Pancreas (tissue), 10 donors: Measurements from ENCODE around the gene BRD9. TPM values are rescaled to one million over a fixed set of nuclear protein-coding genes. Genes with fewer than 3 reads are reported as not detected.
A peak's percentile ranks its signal among the peaks of the same experiment; 100 is the strongest.

Experiments used
- ATAC-seq, 4 donors: fragments of 200-7000 bp; cut with Tn5 transposase; one replicate each; pipeline versions ENCODE4 v1.8.0 to v1.9.1; 2020; ENCODE audit warnings: mild to moderate bottlenecking in 4 of 4, moderate library complexity in 4 of 4
- DNase-seq, 6 donors: peaks; one replicate each; pipeline ENCODE4 v3.0.0-alpha.2; 2020
- FAIRE-seq: peaks from 2 replicates; lab custom pipeline; 2012; peaks lifted over from hg19 to GRCh38; lab: Jason Lieb, UNC
- H3K27ac ChIP-seq, 4 donors: fragments of 200-600 bp; sonication (generic); 1 replicate in 3 of 4; 2 replicates in 1 of 4; pipeline versions ENCODE4 v1.5.0 to v1.8.0; 2020
- H3K27me3 ChIP-seq, 4 donors: fragments of 200-600 bp; one replicate each; pipeline ENCODE4 v1.8.0; 2021
- H3K36me3 ChIP-seq, 3 donors: fragments of 200-600 bp; sonication (generic) in 1 of 3; one replicate each; pipeline versions ENCODE4 v1.5.0 to v1.8.0; 2020 to 2021
- H3K4me1 ChIP-seq, 3 donors: fragments of 200-600 bp; one replicate each; pipeline ENCODE4 v1.8.0; 2021
- H3K4me3 ChIP-seq, 4 donors: fragments of 200-600 bp; sonication (generic) in 2 of 4; one replicate each; pipeline versions ENCODE4 v1.5.0 to v1.8.0; 2020 to 2021
- H3K9me3 ChIP-seq, 4 donors: fragments of 200-600 bp; one replicate each; pipeline ENCODE4 v1.8.0; 2021
- CTCF ChIP-seq, 4 donors: fragments of 200-600 bp; sonication (generic) in 3 of 4; IDR thresholded peaks; one replicate each; pipeline versions ENCODE4 v1.5.0 to v1.8.0; 2021; ENCODE audit warnings: antibody characterized with exemption in 4 of 4
- WGBS, 2 donors: extraction: QIAGEN DNeasy Blood & Tissue Kit; methylation state at CpG; one replicate each; pipeline ENCODE4 v1.1.7; 2013; 5-methylcytosine and 5-hydroxymethylcytosine counted together
- intact Hi-C, 3 donors: fragments of 100-400 bp; cut with DNase I; formaldehyde crosslinking; loops; one replicate each; pipeline versions ENCODE4 v1.11.1 to v1.14.2; 2022
- polyA plus RNA-seq, 2 donors: library from polyadenylated mRNA; stranded (reverse); fragments of 200-250 nt; gene quantifications; one replicate each; pipeline ENCODE4 v1.2.3, GENCODE V29; 2013
- total RNA-seq, 6 donors: library from RNA; stranded (reverse); fragmentation: NEBNext Ultra II Directional in 4 of 6; extraction: Animal tissue kit (Norgen Biotek cat#: 25700) in 4 of 6; gene quantifications; one replicate each; pipeline versions ENCODE4 v1.2.1 to v1.2.4, GENCODE V29; 2021 to 2023
- donor health status: healthy with polysubstance abuse.
- donor health status: DM: no; HTN: no; CAD: no; lungs with moderate emphysema.
- donor health status: DM: no; HTN: no; CAD: no.
- donor health status: control.
- donor health status: control.
- donor health status: Bipolar disorder and iron deficiency.
- donor health status: DM: yes; HTN: yes; CAD: no.
- donor health status: DM: no; HTN: no; CAD: no.
- donor health status: DM: no; HTN: no; CAD: no.
- donor health status: DM: yes; HTN: yes; CAD: no.

Gene BRD9
- total and polyA plus RNA-seq, 8 donors: 11.3 to 38.5 (median 17.5) TPM

- no peaks in the 10 kb centered on the region for H3K27me3 ChIP-seq
- no peak for FAIRE-seq
- H3K27ac ChIP-seq: peak overlapping the region in 3 of 4 donors; percentile 40 to 71 (median 57)
- WGBS, 2 donors: 8% methylated on average over 23 to 25 of the region's 25 CpGs
- TF ChIP-seq CTCF (IDR thresholded peaks at IDR 0.05): no peak
- ATAC-seq: peak; percentile 39 to 64 (median 59)
- intact Hi-C loops: no loop called here
- H3K36me3 ChIP-seq: peaks cover 0 to 21% (median 0%) of the 10 kb centered on the region in 3 donors
- H3K9me3 ChIP-seq: no peaks in the 10 kb centered on the region
- peak in 1 of 6 donors; percentile 36 for DNase-seq
- peaks cover 0 to 10% (median 5%) of the 10 kb centered on the region in 3 donors for H3K4me1 ChIP-seq
- peak overlapping the region; percentile 52 to 84 (median 67) for H3K4me3 ChIP-seq
Observed at GRCh38 chr5:891837-892393, 686 bp downstream of the BRD9 start.

GRCh38 chr5:891117-891836 lies 1.3 kb downstream of the BRD9 start:
- Histone ChIP-seq H3K27me3 (no peaks in the 10 kb centered on the region), H3K4me1 (peaks cover 0 to 10% (median 5%) of the 10 kb centered on the region in 3 donors), H3K27ac (no peak overlapping the region), H3K36me3 (peaks cover 0 to 27% (median 0%) of the 10 kb centered on the region in 3 donors), H3K9me3 (no peaks in the 10 kb centered on the region), H3K4me3 (peak overlapping the region; percentile 52 to 84 (median 67))
- 79 to 85% methylated on average over 34 of the region's 34 CpGs for WGBS, 2 donors
- FAIRE-seq (no peak), ATAC-seq (no peak), DNase-seq (peak in 1 of 6 donors; percentile 26)
- no peak for TF ChIP-seq CTCF (IDR thresholded peaks at IDR 0.05)
- intact Hi-C loops: no loop called here

- peaks cover 0 to 10% (median 5%) of the 10 kb centered on the region in 3 donors for H3K4me1 ChIP-seq
Observed at GRCh38 chr5:889075-889710, 3.4 kb downstream of the BRD9 start.

GRCh38 chr5:888638-889035 lies 4.0 kb downstream of the BRD9 start:
- no peak for TF ChIP-seq CTCF (IDR thresholded peaks at IDR 0.05)
- no peak for DNase-seq
- FAIRE-seq: no peak
- 91 to 94% methylated on average over 11 of the region's 11 CpGs for WGBS, 2 donors
- Histone ChIP-seq H3K27me3 (no peaks in the 10 kb centered on the region), H3K36me3 (peaks cover 4 to 52% (median 7%) of the 10 kb centered on the region in 3 donors), H3K9me3 (no peaks in the 10 kb centered on the region), H3K4me1 (peaks cover 0 to 10% (median 5%) of the 10 kb centered on the region in 3 donors), H3K4me3 (no peak overlapping the region), H3K27ac (no peak overlapping the region)
- ATAC-seq: no peak
- intact Hi-C loops: no loop called here

More at GRCh38 chr5:889075-889710, 3.4 kb downstream of the BRD9 start:
- peaks cover 2 to 46% (median 4%) of the 10 kb centered on the region in 3 donors for H3K36me3 ChIP-seq
- WGBS, 2 donors: 89 to 95% methylated on average over 15 of the region's 15 CpGs
- intact Hi-C loops: no loop called here
- H3K27ac ChIP-seq: no peak overlapping the region
- DNase-seq (no peak), FAIRE-seq (no peak), ATAC-seq (no peak)
- no peaks in the 10 kb centered on the region for H3K27me3 ChIP-seq
- H3K4me3 ChIP-seq: no peak overlapping the region
- TF ChIP-seq CTCF (IDR thresholded peaks at IDR 0.05): no peak
- no peaks in the 10 kb centered on the region for H3K9me3 ChIP-seq
